MM.1S (cell line): ENCODE measurements around the gene TCEAL3.

ENCODE experiments used
- DNase-seq: peaks from one replicate; pipeline ENCODE4 v3.0.0-alpha.2; 2015
- H2AFZ ChIP-seq: fragments of 300-600 bp; sonication (generic); 2 replicates; pipeline ENCODE4 v1.6.0; 2016; ENCODE audit warnings: antibody characterized with exemption, low read length
- H3F3A ChIP-seq: fragments of 300-600 bp; sonication (generic); 2 replicates; pipeline ENCODE4 v1.6.1; 2016; ENCODE audit warnings: mild to moderate bottlenecking, antibody characterized with exemption, low read length, moderate library complexity, mixed read lengths; ENCODE audit not compliant: insufficient read depth
- H3K27ac ChIP-seq: fragments of 300-600 bp; sonication (generic); 2 replicates; pipeline ENCODE4 v1.5.1; 2016; ENCODE audit warnings: mild to moderate bottlenecking, low read length
- H3K27me3 ChIP-seq: fragments of 300-600 bp; sonication (generic); replicated peaks from 2 replicates; pipeline ENCODE4 v1.6.0; 2016; ENCODE audit warnings: low read length; ENCODE audit not compliant: insufficient read depth
- H3K36me3 ChIP-seq: fragments of 300-600 bp; sonication (generic); replicated peaks from 2 replicates; pipeline ENCODE4 v1.6.1; 2016; ENCODE audit warnings: mild to moderate bottlenecking, low read length, mixed read lengths; ENCODE audit not compliant: insufficient read depth
- H3K4me1 ChIP-seq: fragments of 300-600 bp; sonication (generic); 2 replicates; pipeline ENCODE4 v1.6.1; 2016; ENCODE audit warnings: low read length, mixed read lengths
- H3K4me2 ChIP-seq: fragments of 300-600 bp; sonication (generic); 2 replicates; pipeline ENCODE4 v1.6.0; 2016; ENCODE audit warnings: low read depth, low read length
- H3K4me3 ChIP-seq: fragments of 300-600 bp; sonication (generic); 2 replicates; pipeline ENCODE4 v1.5.1; 2016; ENCODE audit warnings: low read length, mixed read lengths
- H3K79me2 ChIP-seq: fragments of 300-600 bp; sonication (generic); 2 replicates; pipeline ENCODE4 v1.6.1; 2016; ENCODE audit warnings: mixed run types, low read length, mixed read lengths
- H3K9ac ChIP-seq: fragments of 300-600 bp; sonication (generic); 2 replicates; pipeline ENCODE4 v1.6.1; 2016; ENCODE audit warnings: low read length, mixed read lengths
- H3K9me2 ChIP-seq: fragments of 300-600 bp; sonication (generic); replicated peaks from 2 replicates; pipeline ENCODE4 v1.6.1; 2016; ENCODE audit warnings: mild to moderate bottlenecking, low read length, mixed read lengths; ENCODE audit not compliant: insufficient read depth
- H3K9me3 ChIP-seq: fragments of 300-600 bp; sonication (generic); replicated peaks from 2 replicates; pipeline ENCODE4 v1.6.1; 2016; ENCODE audit warnings: mild to moderate bottlenecking, low read length, mixed read lengths; ENCODE audit not compliant: insufficient read depth
- H4K20me1 ChIP-seq: fragments of 300-600 bp; sonication (generic); 2 replicates; pipeline ENCODE4 v1.6.1; 2016; ENCODE audit warnings: mild to moderate bottlenecking, low read length, moderate library complexity, mixed read lengths; ENCODE audit not compliant: insufficient read depth
- EZH2 ChIP-seq: fragments of 300-600 bp; sonication (generic); optimal IDR thresholded peaks from 2 replicates; pipeline ENCODE3; 2017; ENCODE audit warnings: low read depth, mild to moderate bottlenecking, antibody characterized with exemption, low read length, mixed read lengths
- EZH2phosphoT487 ChIP-seq: fragments of 300-600 bp; sonication (generic); IDR thresholded peaks from 2 replicates; pipeline ENCODE4 v1.6.1; 2018; ENCODE audit warnings: antibody characterized with exemption, low read length
- TF ChIP-seq, protein P1 (sequence below): fragments of 300-600 bp; sonication (generic); IDR thresholded peaks from 2 replicates; pipeline ENCODE4 v1.5.1; 2016; ENCODE audit warnings: antibody characterized with exemption, low read length, mixed read lengths

The TCEAL3 gene

DNA sequence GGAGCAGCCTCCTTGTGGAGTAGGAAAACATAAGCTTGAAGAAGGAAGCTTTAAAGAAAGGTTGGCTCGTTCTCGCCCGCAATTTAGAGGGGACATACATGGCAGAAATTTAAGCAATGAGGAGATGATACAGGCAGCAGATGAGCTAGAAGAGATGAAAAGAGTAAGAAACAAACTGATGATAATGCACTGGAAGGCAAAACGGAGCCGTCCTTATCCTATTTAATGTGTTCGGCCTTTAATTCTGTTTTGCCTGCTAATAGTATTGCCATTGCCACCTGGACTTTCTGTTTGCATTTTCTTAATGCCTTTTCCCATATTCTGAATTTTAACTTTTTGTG lies 22.4 kb downstream of the TCEAL3 start:
- H3K27me3 ChIP-seq = no peaks in the 10 kb centered on the region
- peak overlapping the region; percentile 77 for H2AFZ ChIP-seq
- H3F3A ChIP-seq = no peaks in the 10 kb centered on the region
- H3K4me1 ChIP-seq = 0 out of 2 replicates have a peak, but pooled peaks cover 3% of the 10 kb centered on the region
- H3K9ac ChIP-seq = no peak overlapping the region; the same call in 1 of the 2 replicates
- no peaks in the 10 kb centered on the region for H3K36me3 ChIP-seq
- H4K20me1 ChIP-seq = no peaks in the 10 kb centered on the region
- H3K4me3 ChIP-seq = peak overlapping the region; percentile 83
- peak overlapping the region; percentile 73; the same call in 1 of the 2 replicates for H3K27ac ChIP-seq
- no peak for DNase-seq
- H3K9me2 ChIP-seq = no peaks in the 10 kb centered on the region
- H3K4me2 ChIP-seq = peak overlapping the region; percentile 68; the same call in 1 of the 2 replicates
- TF ChIP-seq EZH2 (no peak), EZH2phosphoT487 (no peak)
- TF ChIP-seq, protein P1, sequence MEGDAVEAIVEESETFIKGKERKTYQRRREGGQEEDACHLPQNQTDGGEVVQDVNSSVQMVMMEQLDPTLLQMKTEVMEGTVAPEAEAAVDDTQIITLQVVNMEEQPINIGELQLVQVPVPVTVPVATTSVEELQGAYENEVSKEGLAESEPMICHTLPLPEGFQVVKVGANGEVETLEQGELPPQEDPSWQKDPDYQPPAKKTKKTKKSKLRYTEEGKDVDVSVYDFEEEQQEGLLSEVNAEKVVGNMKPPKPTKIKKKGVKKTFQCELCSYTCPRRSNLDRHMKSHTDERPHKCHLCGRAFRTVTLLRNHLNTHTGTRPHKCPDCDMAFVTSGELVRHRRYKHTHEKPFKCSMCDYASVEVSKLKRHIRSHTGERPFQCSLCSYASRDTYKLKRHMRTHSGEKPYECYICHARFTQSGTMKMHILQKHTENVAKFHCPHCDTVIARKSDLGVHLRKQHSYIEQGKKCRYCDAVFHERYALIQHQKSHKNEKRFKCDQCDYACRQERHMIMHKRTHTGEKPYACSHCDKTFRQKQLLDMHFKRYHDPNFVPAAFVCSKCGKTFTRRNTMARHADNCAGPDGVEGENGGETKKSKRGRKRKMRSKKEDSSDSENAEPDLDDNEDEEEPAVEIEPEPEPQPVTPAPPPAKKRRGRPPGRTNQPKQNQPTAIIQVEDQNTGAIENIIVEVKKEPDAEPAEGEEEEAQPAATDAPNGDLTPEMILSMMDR = no peak
- no peaks in the 10 kb centered on the region for H3K79me2 ChIP-seq
- no peaks in the 10 kb centered on the region for H3K9me3 ChIP-seq

GRCh38 chrX:103631145-103631544 lies 23.4 kb downstream of the TCEAL3 start:
- no peak overlapping the region for H2AFZ ChIP-seq

DNA sequence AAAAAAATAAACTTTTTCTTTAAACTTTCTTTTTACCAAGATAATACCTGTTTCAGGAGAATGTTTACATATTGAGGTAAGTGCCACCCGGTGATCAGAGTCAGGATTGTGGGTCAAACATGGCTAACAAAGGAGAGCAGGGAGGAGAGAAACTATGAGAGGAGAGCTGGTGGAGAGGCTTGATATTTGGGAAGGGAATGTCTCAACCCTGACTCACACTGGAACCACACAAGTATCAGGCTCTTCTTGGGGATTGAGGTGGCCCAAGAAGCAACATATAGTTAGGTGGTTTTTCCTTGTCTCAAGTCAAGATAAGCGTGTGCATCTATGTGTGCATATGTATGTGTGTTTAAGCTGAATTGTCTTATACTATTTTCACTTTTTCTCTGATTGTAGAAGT lies 27.7 kb downstream of the TCEAL3 start:
- Histone ChIP-seq H3K27me3 (no peaks in the 10 kb centered on the region), H3K9ac (no peak overlapping the region), H3K27ac (no peak overlapping the region), H3K9me2 (no peaks in the 10 kb centered on the region), H4K20me1 (no peaks in the 10 kb centered on the region), H3K4me1 (no peaks in the 10 kb centered on the region), H3K4me2 (no peak overlapping the region), H3K9me3 (no peaks in the 10 kb centered on the region), H3K36me3 (no peaks in the 10 kb centered on the region), H2AFZ (no peak overlapping the region), H3F3A (no peaks in the 10 kb centered on the region), H3K4me3 (no peak overlapping the region), H3K79me2 (no peaks in the 10 kb centered on the region)
- TF ChIP-seq, protein P1 = no peak
- no peak for TF ChIP-seq EZH2phosphoT487
- no peak for TF ChIP-seq EZH2
- no peak for DNase-seq

More at GRCh38 chrX:103631145-103631544, 23.4 kb downstream of the TCEAL3 start:
- no peaks in the 10 kb centered on the region for H3K36me3 ChIP-seq
- H3K9ac ChIP-seq = no peak overlapping the region
- no peak for DNase-seq
- no peaks in the 10 kb centered on the region for H3K4me1 ChIP-seq
- no peaks in the 10 kb centered on the region for H3K27me3 ChIP-seq
- H3F3A ChIP-seq = no peaks in the 10 kb centered on the region
- H3K27ac ChIP-seq = no peak overlapping the region
- no peak overlapping the region for H3K4me3 ChIP-seq
- H3K9me3 ChIP-seq = no peaks in the 10 kb centered on the region
- H4K20me1 ChIP-seq = no peaks in the 10 kb centered on the region
- no peaks in the 10 kb centered on the region for H3K79me2 ChIP-seq
- TF ChIP-seq EZH2phosphoT487 (no peak), EZH2 (no peak)
- TF ChIP-seq, protein P1 = no peak
- H3K4me2 ChIP-seq = no peak overlapping the region
- H3K9me2 ChIP-seq = no peaks in the 10 kb centered on the region
